H1 (cell line): Measurements from ENCODE around the gene REPS1. TPM values are rescaled to one million over a fixed set of nuclear protein-coding genes. Genes with fewer than 3 reads are reported as not detected.
A peak's percentile ranks its signal among the peaks of the same experiment; 100 is the strongest.

Experiments
- CTCF ChIA-PET: fragments of 300-600 bp; sonication (Branson Sonifier 250); formaldehyde crosslinking; loops from one replicate; lab custom pipeline; 2021; ENCODE audit not compliant: partially characterized antibody; lab: Charles Lee
- POLR2A ChIA-PET: fragments of 300-600 bp; sonication (Branson Sonifier 250); formaldehyde crosslinking; loops from one replicate; lab custom pipeline; 2021; ENCODE audit warnings: inconsistent platforms; ENCODE audit not compliant: partially characterized antibody; lab: Charles Lee
- DNase-seq, 2 experiments: peaks; one replicate each; pipeline versions ENCODE4 v3.0.0 to v3.0.0-alpha.2; 2010 to 2022; ENCODE audit warnings: low spot score in 2 of 2, low read depth in 1 of 2, mixed read lengths in 1 of 2
- FAIRE-seq: peaks from 2 replicates; lab custom pipeline; 2011; peaks lifted over from hg19 to GRCh38; lab: Jason Lieb, UNC
- H2AFZ ChIP-seq: 2 replicates; pipeline ENCODE4 v1.8.1; 2012; ENCODE audit warnings: low read length, inconsistent platforms
- H2AK5ac ChIP-seq: 2 replicates; pipeline ENCODE4 v1.6.1; 2013; ENCODE audit warnings: low read depth, low read length
- H2BK120ac ChIP-seq: replicated peaks from 2 replicates; pipeline ENCODE3; 2013; ENCODE audit warnings: low read depth, low read length, inconsistent platforms
- H2BK12ac ChIP-seq: 2 replicates; pipeline ENCODE4 v1.6.1; 2013; ENCODE audit warnings: low read depth, low read length
- H2BK15ac ChIP-seq: 2 replicates; pipeline ENCODE4 v1.6.1; 2013; ENCODE audit warnings: low read length
- H2BK20ac ChIP-seq: 2 replicates; pipeline ENCODE4 v1.6.1; 2013; ENCODE audit warnings: low read length
- H2BK5ac ChIP-seq: 2 replicates; pipeline ENCODE4 v1.6.1; 2013; ENCODE audit warnings: low read depth, low read length
- H3K14ac ChIP-seq: 2 replicates; pipeline ENCODE4 v1.6.1; 2013; ENCODE audit warnings: inconsistent platforms; ENCODE audit not compliant: insufficient read length
- H3K18ac ChIP-seq: 2 replicates; pipeline ENCODE4 v1.6.1; 2013; ENCODE audit warnings: low read length; ENCODE audit errors: extremely low read depth
- H3K23ac ChIP-seq: 2 replicates; pipeline ENCODE4 v1.6.1; 2013; ENCODE audit warnings: inconsistent platforms; ENCODE audit not compliant: insufficient read length
- H3K23me2 ChIP-seq: 2 replicates; pipeline ENCODE4 v1.6.1; 2013; ENCODE audit warnings: low read depth, low read length
- H3K27ac ChIP-seq: 2 replicates; pipeline ENCODE4 v1.6.1; 2011; ENCODE audit warnings: low read depth, low read length, inconsistent platforms
- H3K27me3 ChIP-seq, 4 experiments: replicated peaks in 1 of 4; 1 replicate in 1 of 4; 2 replicates in 3 of 4; pipeline versions ENCODE4 v1.6.1 to v1.8.1; 2011 to 2013; ENCODE audit warnings: low read length in 3 of 4, mild to moderate bottlenecking in 3 of 4, inconsistent platforms in 2 of 4, mixed read lengths in 2 of 4, moderate library complexity in 1 of 4; ENCODE audit not compliant: control insufficient read depth in 3 of 4, insufficient read depth in 3 of 4; ENCODE audit errors: extremely low read depth in 1 of 4
- H3K36me3 ChIP-seq, 4 experiments: 2 replicates each; pipeline versions ENCODE4 v1.6.1 to v1.8.1; 2011 to 2013; ENCODE audit warnings: mild to moderate bottlenecking in 4 of 4, low read length in 3 of 4, moderate library complexity in 2 of 4, control low read depth in 1 of 4, inconsistent platforms in 1 of 4; ENCODE audit not compliant: insufficient read depth in 4 of 4, control insufficient read depth in 2 of 4
- H3K4ac ChIP-seq: replicated peaks from 2 replicates; pipeline ENCODE3; 2013; ENCODE audit warnings: low read length, low read depth, mixed read lengths, inconsistent platforms; ENCODE audit not compliant: insufficient read length
- H3K4me1 ChIP-seq, 4 experiments: replicated peaks in 1 of 4; 1 replicate in 1 of 4; 2 replicates in 3 of 4; pipeline versions ENCODE4 v1.6.1 to v1.8.1; 2011 to 2013; ENCODE audit warnings: low read length in 3 of 4, inconsistent platforms in 2 of 4, mixed read lengths in 1 of 4; ENCODE audit not compliant: insufficient read depth in 4 of 4, control insufficient read depth in 3 of 4
- H3K4me2 ChIP-seq, 2 experiments: 2 replicates each; pipeline versions ENCODE4 v1.6.1 to v1.8.1; 2011 to 2013; ENCODE audit warnings: low read depth in 2 of 2, low read length in 2 of 2, control low read depth in 1 of 2, inconsistent platforms in 1 of 2, mild to moderate bottlenecking in 1 of 2; ENCODE audit not compliant: insufficient read depth in 1 of 2
- H3K4me3 ChIP-seq, 4 experiments: fragments of 200-600, 300-600 bp in 1 of 4; sonication (generic), shearing (Covaris generic), sonication (Bioruptor Twin) in 1 of 4; 2 replicates each; pipeline versions ENCODE4 v1.5.1 to v1.8.1; 2011 to 2016; ENCODE audit warnings: low read length in 4 of 4, low read depth in 3 of 4, control low read depth in 2 of 4, inconsistent platforms in 2 of 4, mild to moderate bottlenecking in 2 of 4, mixed read lengths in 1 of 4, moderate library complexity in 1 of 4; ENCODE audit not compliant: insufficient read depth in 2 of 4; ENCODE audit errors: extremely low read depth in 1 of 4
- H3K56ac ChIP-seq: replicated peaks from 2 replicates; pipeline ENCODE3; 2013; ENCODE audit warnings: low read depth, mild to moderate bottlenecking, mixed read lengths, low read length, inconsistent platforms; ENCODE audit not compliant: insufficient read length
- H3K79me1 ChIP-seq: 2 replicates; pipeline ENCODE4 v1.6.1; 2013; ENCODE audit warnings: low read depth, low read length, control low read depth
- H3K79me2 ChIP-seq, 2 experiments: 2 replicates each; pipeline versions ENCODE4 v1.6.1 to v1.8.1; 2012 to 2013; ENCODE audit warnings: low read length in 2 of 2, mild to moderate bottlenecking in 2 of 2, inconsistent platforms in 1 of 2; ENCODE audit not compliant: insufficient read depth in 2 of 2, control insufficient read depth in 1 of 2
- H3K9ac ChIP-seq, 4 experiments: replicated peaks in 1 of 4; 1 replicate in 1 of 4; 2 replicates in 3 of 4; pipeline versions ENCODE4 v1.6.1 to v1.8.1; 2011 to 2013; ENCODE audit warnings: low read depth in 3 of 4, low read length in 3 of 4, control low read depth in 2 of 4, mild to moderate bottlenecking in 2 of 4, moderate library complexity in 2 of 4, inconsistent platforms in 1 of 4; ENCODE audit errors: extremely low read depth in 1 of 4
- H3K9me3 ChIP-seq, 2 experiments: 2 replicates each; pipeline versions ENCODE4 v1.6.1 to v1.8.1; 2012 to 2013; ENCODE audit warnings: mild to moderate bottlenecking in 2 of 2, moderate library complexity in 2 of 2, control low read depth in 1 of 2, inconsistent platforms in 1 of 2, low read depth in 1 of 2, low read length in 1 of 2, mixed read lengths in 1 of 2; ENCODE audit not compliant: insufficient read depth in 2 of 2
- H4K20me1 ChIP-seq, 2 experiments: replicated peaks in 1 of 2; 2 replicates each; pipeline versions ENCODE3 to v1.8.1; 2011 to 2013; ENCODE audit warnings: inconsistent platforms in 2 of 2, low read length in 2 of 2, mild to moderate bottlenecking in 1 of 2; ENCODE audit not compliant: insufficient read depth in 2 of 2, control insufficient read depth in 1 of 2
- H4K5ac ChIP-seq: 2 replicates; pipeline ENCODE4 v1.6.1; 2013; ENCODE audit warnings: low read length, low read depth, mixed read lengths, inconsistent platforms; ENCODE audit not compliant: insufficient read length
- H4K8ac ChIP-seq: 2 replicates; pipeline ENCODE4 v1.8.0; 2013; ENCODE audit warnings: mild to moderate bottlenecking, moderate library complexity, low read length, inconsistent platforms; ENCODE audit not compliant: insufficient read depth; ENCODE audit errors: extremely low read depth
- H4K91ac ChIP-seq: replicated peaks from 2 replicates; pipeline ENCODE3; 2013; ENCODE audit warnings: low read length, mixed read lengths, inconsistent platforms; ENCODE audit not compliant: insufficient read length
- CREB1 ChIP-seq: IDR thresholded peaks from 2 replicates; pipeline ENCODE4 v1.6.1; 2012; ENCODE audit warnings: inconsistent platforms
- FOSL1 ChIP-seq: IDR thresholded peaks from 2 replicates; pipeline ENCODE4 v1.6.1; 2011; ENCODE audit warnings: mild to moderate bottlenecking, low read depth, low read length, moderate library complexity; ENCODE audit not compliant: insufficient read depth
- HDAC2 ChIP-seq, 2 experiments: fragments of 300-600 bp in 1 of 2; sonication (generic) in 1 of 2; IDR thresholded peaks; 2 replicates each; pipeline ENCODE4 v1.6.1; 2011 to 2012; ENCODE audit warnings: low read depth in 2 of 2, low read length in 2 of 2, mild to moderate bottlenecking in 2 of 2, moderate library complexity in 2 of 2, borderline replicate concordance in 1 of 2, inconsistent platforms in 1 of 2
- JUND ChIP-seq: IDR thresholded peaks from 2 replicates; pipeline ENCODE4 v1.6.1; 2011; ENCODE audit warnings: mild to moderate bottlenecking, improper control_type of control experiment, low read length
- KDM5A ChIP-seq: fragments of 200-600 bp; IDR thresholded peaks from 2 replicates; pipeline ENCODE4 v1.7.1; 2012; ENCODE audit warnings: mild to moderate bottlenecking, low read length, inconsistent platforms, mixed read lengths
- NRF1 ChIP-seq: IDR thresholded peaks from 2 replicates; pipeline ENCODE4 v1.6.1; 2011; ENCODE audit warnings: mild to moderate bottlenecking, low read depth, low read length, improper control_type of control experiment
- PHF8 ChIP-seq: fragments of 200-600 bp; sonication (generic); conservative IDR thresholded peaks from 2 replicates; pipeline ENCODE4 v1.7.1; 2012; ENCODE audit warnings: low read depth, mild to moderate bottlenecking, inconsistent platforms, low read length, moderate library complexity
- SP1 ChIP-seq: IDR thresholded peaks from 2 replicates; pipeline ENCODE4 v1.6.1; 2011; ENCODE audit warnings: low read depth, low read length
- WGBS, 2 experiments: shearing (Covaris generic) in 1 of 2; methylation state at CpG; one replicate each; pipeline versions ENCODE4 v1.1.6 to v1.1.7; 2013 to 2015; ENCODE audit warnings: low lambda C conversion rate in 2 of 2, mixed read lengths in 2 of 2, inconsistent platforms in 1 of 2, low coverage in 1 of 2, missing lambda C conversion rate in 1 of 2; ENCODE audit not compliant: insufficient replicate concordance in 2 of 2, insufficient coverage in 1 of 2, insufficient read length in 1 of 2; ENCODE audit errors: extremely low coverage in 1 of 2, missing lambda C conversion rate in 1 of 2; 5-methylcytosine and 5-hydroxymethylcytosine counted together
- polyA plus RNA-seq, 7 experiments: library from polyadenylated mRNA; depleted of rRNA in 3 of 7; stranded (reverse) in 5 of 7; unstranded in 2 of 7; fragments of >200 nt in 5 of 7; fragments of 200-250 nt in 2 of 7; gene quantifications; 1 replicate in 5 of 7; 2 replicates in 1 of 7; 4 replicates in 1 of 7; pipeline versions ENCODE4 v1.2.1 to v1.2.3, GENCODE V29; 2011 to 2013; ENCODE audit warnings: missing spikeins in 2 of 7, mixed read lengths in 2 of 7
- total RNA-seq: library from RNA; stranded (reverse); fragmentation: NEBNext Ultra II Directional; extraction: Animal tissue kit (Norgen Biotek cat#: 25700); gene quantifications from 2 replicates; pipeline ENCODE4 v1.2.1, GENCODE V29; 2021
- TF ChIP-seq, protein P1 (sequence below), 3 experiments: IDR thresholded peaks; 1 replicate in 2 of 3; 2 replicates in 1 of 3; pipeline versions ENCODE4 v1.5.1 to v1.6.1; 2011; ENCODE audit warnings: low read length in 3 of 3, mild to moderate bottlenecking in 3 of 3, inconsistent platforms in 2 of 3, low read depth in 1 of 3, moderate library complexity in 1 of 3; ENCODE audit not compliant: insufficient read depth in 1 of 3; ENCODE audit errors: control extremely low read depth in 1 of 3

Gene REPS1
- total and polyA plus RNA-seq, 2 of the 8 experiments (the other 6 are each of a cell fraction or from before 2014, with no cell fraction given): 52.1 to 68.9 TPM

DNA sequence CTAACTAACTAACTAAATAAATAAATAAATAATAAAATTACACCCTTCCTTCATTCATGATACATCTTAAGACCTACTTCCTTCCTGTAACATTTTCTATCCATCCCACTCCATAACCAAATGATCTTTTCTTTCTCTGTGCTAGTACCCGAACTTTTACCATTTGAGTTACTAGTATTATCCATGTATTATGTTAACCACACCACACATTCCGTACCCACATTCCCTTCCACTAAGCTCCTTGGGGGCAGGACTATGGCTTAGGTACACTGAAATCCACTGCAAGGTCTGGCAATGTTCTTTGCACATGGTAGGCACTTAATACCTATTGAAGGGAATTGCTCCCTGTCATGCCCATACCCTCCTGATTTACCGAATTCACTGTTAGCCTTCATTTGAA, 24.9 kb downstream of the REPS1 start:
- Histone ChIP-seq H3K4me1 (peaks cover 0 to 2% (median under 1%) of the 10 kb centered on the region in 4 experiments; a peak in 1 of 7 replicates), H3K79me2 (peaks cover 6 to 97% of the 10 kb centered on the region in 2 experiments), H2BK15ac (no peak overlapping the region), H2BK20ac (no peak overlapping the region), H3K23me2 (no peaks in the 10 kb centered on the region), H3K14ac (no peak overlapping the region), H3K4ac (no peak overlapping the region), H3K9ac (no peak overlapping the region), H3K27me3 (no peaks in the 10 kb centered on the region), H3K4me3 (no peak overlapping the region), H4K20me1 (peaks cover 8 to 9% of the 10 kb centered on the region in 2 experiments), H3K56ac (peak overlapping the region; percentile 33), H4K91ac (no peak overlapping the region), H4K5ac (no peak overlapping the region), H3K23ac (no peak overlapping the region), H2BK12ac (no peak overlapping the region), H3K4me2 (no peak overlapping the region), H2AFZ (no peak overlapping the region), H2BK5ac (no peak overlapping the region), H2AK5ac (no peak overlapping the region), H3K36me3 (no peaks in the 10 kb centered on the region), H3K9me3 (no peaks in the 10 kb centered on the region), H4K8ac (no peak overlapping the region), H3K27ac (0 out of 2 replicates have a peak overlapping the region, but pooled peaks have one; percentile 42), H2BK120ac (no peak overlapping the region), H3K18ac (no peak overlapping the region), H3K79me1 (peaks cover 5% of the 10 kb centered on the region; the same call in 1 of the 2 replicates)
- ChIA-PET POLR2A (no interaction called here), CTCF (interaction anchor here (0.9 kb wide), 2 partner anchors 8 to 17 kb away, joined by 3 read pairs; no protein-coding TSS in a partner anchor)
- no peak for DNase-seq
- FAIRE-seq: no peak
- TF ChIP-seq HDAC2 (IDR thresholded peaks at IDR 0.05; ENCODE audit: borderline replicate concordance in 1 of 2, low read depth in 2 of 2, low read length in 2 of 2) (no peak), FOSL1 (no peak), JUND (no peak), KDM5A (no peak), NRF1 (no peak), PHF8 (no peak), SP1 (no peak), CREB1 (no peak)
- TF ChIP-seq, protein P1, sequence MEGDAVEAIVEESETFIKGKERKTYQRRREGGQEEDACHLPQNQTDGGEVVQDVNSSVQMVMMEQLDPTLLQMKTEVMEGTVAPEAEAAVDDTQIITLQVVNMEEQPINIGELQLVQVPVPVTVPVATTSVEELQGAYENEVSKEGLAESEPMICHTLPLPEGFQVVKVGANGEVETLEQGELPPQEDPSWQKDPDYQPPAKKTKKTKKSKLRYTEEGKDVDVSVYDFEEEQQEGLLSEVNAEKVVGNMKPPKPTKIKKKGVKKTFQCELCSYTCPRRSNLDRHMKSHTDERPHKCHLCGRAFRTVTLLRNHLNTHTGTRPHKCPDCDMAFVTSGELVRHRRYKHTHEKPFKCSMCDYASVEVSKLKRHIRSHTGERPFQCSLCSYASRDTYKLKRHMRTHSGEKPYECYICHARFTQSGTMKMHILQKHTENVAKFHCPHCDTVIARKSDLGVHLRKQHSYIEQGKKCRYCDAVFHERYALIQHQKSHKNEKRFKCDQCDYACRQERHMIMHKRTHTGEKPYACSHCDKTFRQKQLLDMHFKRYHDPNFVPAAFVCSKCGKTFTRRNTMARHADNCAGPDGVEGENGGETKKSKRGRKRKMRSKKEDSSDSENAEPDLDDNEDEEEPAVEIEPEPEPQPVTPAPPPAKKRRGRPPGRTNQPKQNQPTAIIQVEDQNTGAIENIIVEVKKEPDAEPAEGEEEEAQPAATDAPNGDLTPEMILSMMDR (IDR thresholded peaks at IDR 0.05; ENCODE audit: control extremely low read depth in 1 of 3, insufficient read depth in 1 of 3, low read depth in 1 of 3, low read length in 3 of 3): no peak
- 92% methylated on average over 3 of the region's 3 CpGs; no CpG with 5 or more reads in 1 of the 2 experiments for WGBS, 2 experiments
